GM18867 (cell line): Measurements from ENCODE around the gene BACE1.
"Not testable (repeated sequence)": the region's sequence is repeated elsewhere in the genome, so short reads cannot be mapped to it uniquely, and the experiment has no call there.

ENCODE experiments used
- ATAC-seq: cut with Tn5 transposase; IDR thresholded peaks from one replicate; pipeline ENCODE4 v1.9.1; 2021; ENCODE audit warnings: mild to moderate bottlenecking, moderate library complexity; ENCODE audit not compliant: unreplicated experiment

BACE1 gene

DNA sequence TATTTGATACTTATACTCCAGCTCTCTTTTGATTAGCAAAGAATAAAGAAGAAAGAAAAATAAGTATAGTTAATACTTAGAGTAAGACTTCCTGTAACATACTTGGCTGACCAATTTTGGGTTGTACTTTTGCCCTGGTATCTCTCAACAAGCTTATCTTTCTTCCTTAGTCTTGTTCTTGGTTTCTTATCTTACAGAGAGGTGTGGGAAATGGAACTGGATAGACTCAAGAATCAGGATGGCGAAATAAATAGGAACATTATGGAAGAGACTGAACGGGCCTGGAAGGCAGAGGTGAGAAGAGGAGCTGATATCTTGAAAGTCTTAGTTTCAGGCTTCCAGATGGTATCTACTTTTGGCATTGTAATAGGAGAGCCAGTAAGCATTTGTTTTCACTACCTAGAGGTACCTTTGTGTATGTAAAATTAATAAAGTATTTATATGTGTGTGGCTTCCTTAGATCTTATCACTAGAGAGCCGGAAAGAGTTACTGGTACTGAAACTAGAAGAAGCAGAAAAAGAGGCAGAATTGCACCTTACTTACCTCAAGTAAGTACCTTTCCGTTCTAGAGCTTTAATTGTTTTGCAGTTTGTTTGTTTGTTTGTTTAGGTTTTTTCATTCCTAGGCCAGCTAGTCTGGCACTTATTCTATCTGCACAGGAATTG is 36.2 kb downstream of the BACE1 start:
- ATAC-seq, result no peak

- ATAC-seq, result no peak
These were observed 37.7 kb downstream of the BACE1 start for GRCh38 chr11:117278347-117278746.

GRCh38 chr11:117273550-117274289 is 42.3 kb downstream of the BACE1 start:
- no peak for ATAC-seq

DNA sequence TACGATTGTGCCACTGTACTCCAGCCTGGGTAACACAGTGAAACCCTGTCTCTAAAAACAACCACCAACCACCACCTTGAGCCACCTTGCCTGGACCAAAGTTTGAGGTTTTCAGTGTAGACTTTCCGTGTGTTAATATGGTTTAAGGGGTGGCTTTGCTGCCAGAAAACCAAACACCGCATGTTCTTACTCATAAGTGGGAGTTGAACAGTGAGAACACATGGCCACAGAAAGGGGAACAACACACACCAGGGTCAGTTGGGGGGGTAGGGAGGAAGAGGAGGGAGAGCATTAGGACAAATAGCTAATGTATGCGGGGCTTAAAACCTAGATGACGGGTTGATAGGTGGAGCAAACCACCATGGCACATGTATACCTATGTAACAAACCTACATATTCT is 43.9 kb downstream of the BACE1 start:
- not testable (repeated sequence) for ATAC-seq

- no peak for ATAC-seq
These were observed 44.8 kb downstream of the BACE1 start for GRCh38 chr11:117271208-117271607.

- no peak for ATAC-seq
These were observed 46.2 kb downstream of the BACE1 start for GRCh38 chr11:117269856-117270255.

- no peak for ATAC-seq
These were observed 50.3 kb downstream of the BACE1 start for GRCh38 chr11:117265745-117266144.

- not testable (repeated sequence) for ATAC-seq
These were observed 51.3 kb downstream of the BACE1 start for GRCh38 chr11:117264624-117265323.

- ATAC-seq, result no peak
These were observed 56.6 kb downstream of the BACE1 start for GRCh38 chr11:117259417-117259816.

DNA sequence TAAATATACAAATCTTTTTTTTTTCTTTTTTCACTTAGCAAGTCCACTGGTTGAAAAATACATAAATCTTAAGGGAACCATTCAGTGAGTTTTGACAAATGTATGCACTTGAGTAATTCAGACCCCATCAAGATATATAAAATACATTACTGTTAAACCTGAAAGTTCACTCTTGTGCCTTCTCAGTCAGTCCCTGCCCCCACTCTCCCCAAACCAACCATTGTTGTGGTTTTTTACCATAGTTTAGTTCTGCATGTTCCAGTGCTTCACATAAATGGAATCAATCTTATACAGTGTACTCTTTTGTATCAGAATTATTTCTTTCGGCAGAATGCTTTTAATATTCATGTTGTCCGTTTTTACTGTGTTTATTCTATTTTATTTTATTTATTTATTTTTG is 57.5 kb downstream of the BACE1 start:
- ATAC-seq, result no peak

GRCh38 chr11:117256573-117256972 is 59.5 kb downstream of the BACE1 start:
- no peak for ATAC-seq

GRCh38 chr11:117255966-117256365 is 60.1 kb downstream of the BACE1 start:
- no peak for ATAC-seq

GRCh38 chr11:117251506-117251905 is 64.5 kb downstream of the BACE1 start:
- ATAC-seq, result no peak

DNA sequence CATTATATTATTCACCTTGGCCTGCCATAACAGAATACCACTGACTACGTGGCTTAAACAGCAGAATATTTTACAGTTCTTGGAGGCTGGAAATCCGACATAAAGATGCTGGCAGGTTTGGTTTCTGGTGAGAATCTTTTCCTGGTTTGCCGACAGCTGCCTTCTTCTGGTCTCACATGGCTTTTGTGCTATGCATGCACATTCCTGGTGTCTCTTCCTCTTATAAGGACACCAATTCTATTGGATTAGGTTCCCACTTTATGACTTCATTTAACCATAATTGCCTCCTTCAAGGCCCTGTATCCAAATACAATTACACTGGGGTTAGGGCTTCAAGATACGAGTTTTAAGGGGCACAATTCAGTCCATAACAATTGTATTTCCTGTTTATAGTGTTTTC is 66.5 kb downstream of the BACE1 start:
- ATAC-seq, result no peak

DNA sequence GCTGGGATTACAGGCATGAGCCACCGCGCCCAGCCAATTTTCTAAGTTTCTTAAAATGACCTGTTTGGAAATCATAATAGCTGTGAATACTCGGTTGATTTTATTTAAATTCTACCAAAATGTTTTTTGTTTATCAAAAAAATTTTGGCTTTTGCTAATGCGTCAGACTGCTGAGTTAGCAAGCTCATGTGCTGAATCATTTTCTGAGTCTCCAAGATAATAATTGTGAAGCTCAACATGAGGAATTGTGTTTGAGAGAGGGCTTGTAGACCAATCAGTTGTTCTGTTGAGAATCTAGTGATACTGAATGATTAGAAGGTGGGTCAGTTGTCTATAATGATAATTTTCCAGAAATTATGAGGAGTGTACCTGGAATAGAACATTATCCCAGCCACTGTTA is 67.7 kb downstream of the BACE1 start:
- ATAC-seq, result no peak

DNA sequence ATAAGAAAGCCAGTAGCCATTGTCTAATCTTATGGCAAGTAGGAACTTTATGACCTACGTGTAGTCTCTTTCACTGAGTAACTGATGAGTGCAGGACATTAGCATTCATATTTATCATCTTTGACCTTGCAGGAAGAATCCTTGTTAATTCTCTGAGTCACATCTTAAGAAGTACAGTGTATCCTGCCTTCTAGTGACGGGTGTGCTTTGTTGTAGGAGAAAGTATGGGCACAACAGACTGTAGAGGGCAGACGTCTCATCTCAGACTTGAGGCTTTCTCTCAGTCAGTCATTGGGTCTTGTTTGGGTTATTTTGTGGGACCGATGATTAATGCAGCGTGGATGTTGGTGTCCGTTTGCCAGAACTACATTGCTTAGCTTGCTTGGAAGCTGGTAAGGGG is 76.8 kb downstream of the BACE1 start:
- ATAC-seq, result no peak

GRCh38 chr11:117238221-117238620 is 77.8 kb downstream of the BACE1 start:
- no peak for ATAC-seq
